Measurements from ENCODE around the gene SLC6A7.

DNA sequence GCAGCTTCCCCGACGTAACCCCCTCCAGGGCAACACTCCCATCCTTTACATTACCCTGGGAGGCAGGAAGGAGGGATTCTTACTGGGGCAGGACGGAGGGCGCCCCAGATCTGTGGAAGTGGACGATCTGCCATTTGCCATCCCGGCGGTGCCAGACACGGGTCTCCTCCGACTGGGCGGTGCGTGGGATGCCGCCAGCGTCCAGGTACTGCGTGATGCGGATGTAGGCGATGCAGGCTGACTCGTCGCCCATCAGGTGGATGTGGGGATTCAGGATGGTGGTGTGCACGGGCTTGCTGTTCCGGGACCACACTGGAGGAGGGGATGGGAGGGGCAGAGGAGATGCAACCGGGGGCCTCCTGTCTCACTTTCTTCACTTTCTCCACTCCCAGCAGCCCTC is 33.0 kb downstream of the SLC6A7 start:
- TF ChIP-seq CTCF (conservative IDR thresholded peaks at IDR 0.05; ENCODE audit: low read depth, low read length) (no peak), EZH2 (IDR thresholded peaks at IDR 0.05; ENCODE audit: borderline replicate concordance, low read depth, low read length, poor library complexity, severe bottlenecking) (no peak)
